ENCODE measurements around the gene RNFT1. TPM values are rescaled to one million over a fixed set of nuclear protein-coding genes. Genes with fewer than 3 reads are reported as not detected.

Gene RNFT1
- total and polyA plus RNA-seq, 4 donors = 7.0 to 17.9 (median 12.2) TPM

DNA sequence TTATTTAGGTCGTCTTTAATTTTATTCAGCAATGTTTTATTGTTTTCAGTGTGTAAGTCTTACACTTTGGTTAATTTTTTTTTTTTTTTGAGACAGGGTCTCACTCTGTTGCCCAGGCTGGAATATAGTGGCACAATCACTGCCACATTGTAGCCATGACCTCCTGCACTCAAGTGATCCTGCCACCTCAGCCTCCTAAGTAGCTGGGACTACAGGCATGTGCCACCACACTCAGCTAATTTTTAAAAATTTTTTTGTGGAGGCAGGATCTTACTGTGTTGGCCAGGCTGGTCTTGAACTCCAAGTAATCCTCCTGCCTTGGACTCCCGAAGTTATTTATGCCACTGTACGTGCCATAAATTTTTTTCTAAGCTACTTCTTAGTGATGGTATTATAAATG, 57.1 kb downstream of the RNFT1 start:
- Histone ChIP-seq H3K27ac (ENCODE audit: low read depth in 1 of 2, low read length in 2 of 2) (no peak overlapping the region), H3K4me1 (ENCODE audit: control insufficient read depth in 1 of 2, insufficient read depth in 2 of 2, low read length in 2 of 2) (no peaks in the 10 kb centered on the region), H3K9me3 (ENCODE audit: control insufficient read depth, low read length) (no peaks in the 10 kb centered on the region), H3K4me3 (ENCODE audit: low read length in 2 of 2) (no peak overlapping the region), H3K27me3 (ENCODE audit: control insufficient read depth in 1 of 2, insufficient read depth in 2 of 2, low read length in 1 of 2) (no peaks in the 10 kb centered on the region), H3K36me3 (ENCODE audit: control insufficient read depth in 1 of 2, insufficient read depth in 2 of 2, low read length in 1 of 2) (peaks cover 2% of the 10 kb centered on the region in 2 donors)
- ATAC-seq (ENCODE audit: low FRiP score) (no peak), DNase-seq (no peak)
- WGBS, 2 donors = 86 to 90% methylated on average over 3 of the region's 3 CpGs
- intact Hi-C loops (cut with DNase I) = no loop called here

DNA sequence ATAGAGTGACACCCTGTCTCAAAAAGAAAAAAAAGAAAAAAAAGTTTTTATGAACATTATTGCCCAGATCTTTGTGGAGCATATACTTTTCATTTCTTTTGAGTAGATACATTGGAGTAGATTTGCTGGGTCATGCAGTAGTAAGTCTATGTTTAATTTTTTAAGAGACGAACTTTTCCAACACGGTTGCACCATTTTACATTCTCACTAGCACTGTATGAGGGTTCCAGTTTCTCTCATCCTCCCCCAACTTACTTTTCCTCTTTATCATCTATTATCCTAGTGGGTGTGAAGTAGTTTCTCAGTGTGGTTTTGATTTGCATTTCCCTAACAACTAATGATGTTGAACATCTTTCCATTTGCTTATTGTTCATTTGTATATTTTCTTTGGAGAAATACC, 61.1 kb downstream of the RNFT1 start:
- DNase-seq (no peak), ATAC-seq (ENCODE audit: low FRiP score) (no peak)
- Histone ChIP-seq H3K4me3 (ENCODE audit: low read length in 2 of 2) (no peak overlapping the region), H3K27ac (ENCODE audit: low read depth in 1 of 2, low read length in 2 of 2) (no peak overlapping the region), H3K4me1 (ENCODE audit: control insufficient read depth in 1 of 2, insufficient read depth in 2 of 2, low read length in 2 of 2) (no peaks in the 10 kb centered on the region), H3K36me3 (ENCODE audit: control insufficient read depth in 1 of 2, insufficient read depth in 2 of 2, low read length in 1 of 2) (no peaks in the 10 kb centered on the region), H3K9me3 (ENCODE audit: control insufficient read depth, low read length) (no peaks in the 10 kb centered on the region), H3K27me3 (ENCODE audit: control insufficient read depth in 1 of 2, insufficient read depth in 2 of 2, low read length in 1 of 2) (no peaks in the 10 kb centered on the region)
- intact Hi-C loops (cut with DNase I) = no loop called here
- WGBS, 2 donors = 82 to 83% methylated on average over 2 of the region's 2 CpGs

Other genes with a start within 250 kb of the RNFT1 start
- gene TUBD1, start 71.8 kb downstream of the RNFT1 start, total RNA-seq = 10 to 100 TPM in 1 of 2 donors, 1 to 10 TPM in 1; 9.4 to 12.0 TPM
- gene TUBD1, start 71.8 kb downstream of the RNFT1 start, polyA plus RNA-seq = 1 to 10 TPM; 6.6 to 8.4 TPM
- 10 to 100 TPM; 40.9 to 51.0 TPM for gene RPS6KB1, start 71.6 kb downstream of the RNFT1 start, total RNA-seq
- 10 to 100 TPM in 1 of 2 donors, 1 to 10 TPM in 1; 9.6 to 10.4 TPM for gene RPS6KB1, start 71.6 kb downstream of the RNFT1 start, polyA plus RNA-seq
- 10 to 100 TPM; 14.0 to 16.4 TPM for gene HEATR6, start 114.2 kb upstream of the RNFT1 start, total RNA-seq
- 1 to 10 TPM; 2.5 to 6.4 TPM for gene HEATR6, start 114.2 kb upstream of the RNFT1 start, polyA plus RNA-seq
- gene CA4, start 185.2 kb upstream of the RNFT1 start, total RNA-seq = 1 to 10 TPM; 1.6 to 6.5 TPM
- 10 to 100 TPM in 1 of 2 donors, under 1 TPM in 1; 0.31 to 10.5 TPM for gene CA4, start 185.2 kb upstream of the RNFT1 start, polyA plus RNA-seq